Panc1 (cell line): ENCODE results near the gene CNPY4.

Experiments used
- CTCF ChIP-seq: fragments of 450-650 bp; IDR thresholded peaks from 2 replicates; pipeline ENCODE4 v1.5.1; 2017; ENCODE audit warnings: mild to moderate bottlenecking
- POLR2AphosphoS5 ChIP-seq: IDR thresholded peaks from 2 replicates; pipeline ENCODE4 v1.6.1; 2012; ENCODE audit warnings: mild to moderate bottlenecking, low read depth, low read length, moderate library complexity
- TCF7L2 ChIP-seq: IDR thresholded peaks from 2 replicates; pipeline ENCODE4 v1.6.1; 2011; ENCODE audit warnings: mild to moderate bottlenecking, low read depth, low read length, inconsistent platforms
- TF ChIP-seq, protein P1 (sequence below), 2 experiments: IDR thresholded peaks; 2 replicates each; pipeline ENCODE4 v1.6.1; 2011 to 2012; ENCODE audit warnings: low read depth in 2 of 2, control low read depth in 1 of 2, low read length in 1 of 2, mild to moderate bottlenecking in 1 of 2, moderate library complexity in 1 of 2; ENCODE audit not compliant: insufficient read depth in 1 of 2

GRCh38 chr7:100126239-100126930, 7.0 kb downstream of the CNPY4 start:
- TF ChIP-seq, protein P1, sequence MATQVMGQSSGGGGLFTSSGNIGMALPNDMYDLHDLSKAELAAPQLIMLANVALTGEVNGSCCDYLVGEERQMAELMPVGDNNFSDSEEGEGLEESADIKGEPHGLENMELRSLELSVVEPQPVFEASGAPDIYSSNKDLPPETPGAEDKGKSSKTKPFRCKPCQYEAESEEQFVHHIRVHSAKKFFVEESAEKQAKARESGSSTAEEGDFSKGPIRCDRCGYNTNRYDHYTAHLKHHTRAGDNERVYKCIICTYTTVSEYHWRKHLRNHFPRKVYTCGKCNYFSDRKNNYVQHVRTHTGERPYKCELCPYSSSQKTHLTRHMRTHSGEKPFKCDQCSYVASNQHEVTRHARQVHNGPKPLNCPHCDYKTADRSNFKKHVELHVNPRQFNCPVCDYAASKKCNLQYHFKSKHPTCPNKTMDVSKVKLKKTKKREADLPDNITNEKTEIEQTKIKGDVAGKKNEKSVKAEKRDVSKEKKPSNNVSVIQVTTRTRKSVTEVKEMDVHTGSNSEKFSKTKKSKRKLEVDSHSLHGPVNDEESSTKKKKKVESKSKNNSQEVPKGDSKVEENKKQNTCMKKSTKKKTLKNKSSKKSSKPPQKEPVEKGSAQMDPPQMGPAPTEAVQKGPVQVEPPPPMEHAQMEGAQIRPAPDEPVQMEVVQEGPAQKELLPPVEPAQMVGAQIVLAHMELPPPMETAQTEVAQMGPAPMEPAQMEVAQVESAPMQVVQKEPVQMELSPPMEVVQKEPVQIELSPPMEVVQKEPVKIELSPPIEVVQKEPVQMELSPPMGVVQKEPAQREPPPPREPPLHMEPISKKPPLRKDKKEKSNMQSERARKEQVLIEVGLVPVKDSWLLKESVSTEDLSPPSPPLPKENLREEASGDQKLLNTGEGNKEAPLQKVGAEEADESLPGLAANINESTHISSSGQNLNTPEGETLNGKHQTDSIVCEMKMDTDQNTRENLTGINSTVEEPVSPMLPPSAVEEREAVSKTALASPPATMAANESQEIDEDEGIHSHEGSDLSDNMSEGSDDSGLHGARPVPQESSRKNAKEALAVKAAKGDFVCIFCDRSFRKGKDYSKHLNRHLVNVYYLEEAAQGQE (IDR thresholded peaks at IDR 0.05; ENCODE audit: insufficient read depth in 1 of 2, low read depth in 2 of 2, low read length in 1 of 2) = no peak
- no peak for TF ChIP-seq POLR2AphosphoS5
- no peak for TF ChIP-seq CTCF
- no peak for TF ChIP-seq TCF7L2
